A673 (cell line): ENCODE measurements around the gene CAMSAP2. TPM values are rescaled to one million over a fixed set of nuclear protein-coding genes. Genes with fewer than 3 reads are reported as not detected.

Experiments
- BruUV-seq: library from RNA; stranded (reverse); fragments of 400-500 nt; replicated peaks from 2 replicates; lab custom pipeline; 2021; lab: Mats Ljungman, UMichigan
- CTCF ChIA-PET: fragments of 300-600 bp; sonication (Branson Sonifier 250); formaldehyde crosslinking; loops from one replicate; lab custom pipeline; 2022; ENCODE audit warnings: antibody characterized with exemption; lab: Charles Lee
- POLR2A ChIA-PET: fragments of 300-600 bp; sonication (Branson Sonifier 250); formaldehyde crosslinking; loops from one replicate; lab custom pipeline; 2022; ENCODE audit warnings: antibody characterized with exemption; ENCODE audit not compliant: low non-redundant PET; lab: Charles Lee
- DNase-seq: peaks from one replicate; pipeline ENCODE4 v3.0.0-alpha.2; 2015; ENCODE audit warnings: low spot score
- H3K27ac ChIP-seq: fragments of 200-600 bp; sonication (generic); 2 replicates; pipeline ENCODE4 v1.5.1; 2016; ENCODE audit warnings: mixed run types, low read depth, mild to moderate bottlenecking, mixed read lengths, antibody characterized with exemption, low read length; ENCODE audit not compliant: poor library complexity, severe bottlenecking
- H3K27me3 ChIP-seq: fragments of 200-600 bp; sonication (generic); replicated peaks from 2 replicates; pipeline ENCODE4 v1.6.1; 2017; ENCODE audit warnings: mixed run types, low read depth, mild to moderate bottlenecking, mixed read lengths, antibody characterized with exemption, low read length; ENCODE audit not compliant: insufficient read depth, poor library complexity
- H3K36me3 ChIP-seq: fragments of 200-600 bp; sonication (generic); 2 replicates; pipeline ENCODE4 v1.6.1; 2016; ENCODE audit warnings: mixed run types, mild to moderate bottlenecking, mixed read lengths, antibody characterized with exemption, low read length; ENCODE audit not compliant: insufficient read depth, poor library complexity, severe bottlenecking
- H3K4me1 ChIP-seq: fragments of 200-600 bp; sonication (generic); 2 replicates; pipeline ENCODE4 v1.6.1; 2017; ENCODE audit warnings: mixed run types, mild to moderate bottlenecking, mixed read lengths, antibody characterized with exemption, low read length; ENCODE audit not compliant: insufficient read depth, poor library complexity, severe bottlenecking
- H3K4me3 ChIP-seq: fragments of 200-600 bp; sonication (generic); 2 replicates; pipeline ENCODE4 v1.5.1; 2016; ENCODE audit warnings: low read depth, mixed run types, mild to moderate bottlenecking, mixed read lengths, low read length; ENCODE audit not compliant: poor library complexity, severe bottlenecking
- H3K9me3 ChIP-seq: fragments of 200-600 bp; sonication (generic); 2 replicates; pipeline ENCODE4 v1.6.1; 2016; ENCODE audit warnings: mixed run types, low read depth, mild to moderate bottlenecking, mixed read lengths, antibody characterized with exemption, low read length; ENCODE audit not compliant: poor library complexity, severe bottlenecking
- CTCF ChIP-seq: fragments of 300-800, 200-600 bp; sonication (generic); conservative IDR thresholded peaks from 2 replicates; pipeline ENCODE4 v1.5.1; 2017; ENCODE audit warnings: low read depth, mild to moderate bottlenecking, antibody characterized with exemption, low read length, moderate library complexity, mixed read lengths
- EZH2 ChIP-seq: fragments of 200-600 bp; sonication (generic); IDR thresholded peaks from 2 replicates; pipeline ENCODE4 v1.6.1; 2017; ENCODE audit warnings: borderline replicate concordance, low read depth, mild to moderate bottlenecking, mixed read lengths, antibody characterized with exemption, low read length; ENCODE audit not compliant: poor library complexity, severe bottlenecking
- intact Hi-C: fragments of 100-400 bp; cut with micrococcal nuclease; formaldehyde crosslinking; loops from one replicate; pipeline ENCODE4 v1.10.0; 2022; ENCODE audit not compliant: unreplicated experiment
- total RNA-seq: library from RNA; stranded (reverse); gene quantifications from 2 replicates; pipeline ENCODE4 v1.2.3, GENCODE V29; 2021

CAMSAP2 gene
- total RNA-seq, 1 experiment from 2014 or later: 39.4 TPM

- ChIA-PET POLR2A (no interaction called here), CTCF (no interaction called here)
- no TSS peak for BruUV-seq
- no peak overlapping the region for H3K27ac ChIP-seq
- H3K9me3 ChIP-seq: no peaks in the 10 kb centered on the region
- no peak for TF ChIP-seq EZH2
- TF ChIP-seq CTCF: no peak
- no peak overlapping the region for H3K4me3 ChIP-seq
- no peak for DNase-seq
- H3K4me1 ChIP-seq: no peaks in the 10 kb centered on the region
- intact Hi-C loops: no loop called here
- H3K36me3 ChIP-seq: no peaks in the 10 kb centered on the region
- H3K27me3 ChIP-seq: no peaks in the 10 kb centered on the region
Observed at GRCh38 chr1:200899015-200899386, 160.3 kb downstream of the CAMSAP2 start.

- BruUV-seq: no TSS peak
- POLR2A ChIA-PET: no interaction called here
- intact Hi-C loops: no loop called here
- no peaks in the 10 kb centered on the region for H3K4me1 ChIP-seq
- CTCF ChIA-PET: no interaction called here
- no peak overlapping the region for H3K27ac ChIP-seq
- H3K4me3 ChIP-seq: no peak overlapping the region
- no peak for DNase-seq
- no peak for TF ChIP-seq EZH2
- TF ChIP-seq CTCF: no peak
- H3K9me3 ChIP-seq: no peaks in the 10 kb centered on the region
- H3K36me3 ChIP-seq: no peaks in the 10 kb centered on the region
- H3K27me3 ChIP-seq: no peaks in the 10 kb centered on the region
Observed at GRCh38 chr1:200899451-200899915, 160.8 kb downstream of the CAMSAP2 start.

DNA sequence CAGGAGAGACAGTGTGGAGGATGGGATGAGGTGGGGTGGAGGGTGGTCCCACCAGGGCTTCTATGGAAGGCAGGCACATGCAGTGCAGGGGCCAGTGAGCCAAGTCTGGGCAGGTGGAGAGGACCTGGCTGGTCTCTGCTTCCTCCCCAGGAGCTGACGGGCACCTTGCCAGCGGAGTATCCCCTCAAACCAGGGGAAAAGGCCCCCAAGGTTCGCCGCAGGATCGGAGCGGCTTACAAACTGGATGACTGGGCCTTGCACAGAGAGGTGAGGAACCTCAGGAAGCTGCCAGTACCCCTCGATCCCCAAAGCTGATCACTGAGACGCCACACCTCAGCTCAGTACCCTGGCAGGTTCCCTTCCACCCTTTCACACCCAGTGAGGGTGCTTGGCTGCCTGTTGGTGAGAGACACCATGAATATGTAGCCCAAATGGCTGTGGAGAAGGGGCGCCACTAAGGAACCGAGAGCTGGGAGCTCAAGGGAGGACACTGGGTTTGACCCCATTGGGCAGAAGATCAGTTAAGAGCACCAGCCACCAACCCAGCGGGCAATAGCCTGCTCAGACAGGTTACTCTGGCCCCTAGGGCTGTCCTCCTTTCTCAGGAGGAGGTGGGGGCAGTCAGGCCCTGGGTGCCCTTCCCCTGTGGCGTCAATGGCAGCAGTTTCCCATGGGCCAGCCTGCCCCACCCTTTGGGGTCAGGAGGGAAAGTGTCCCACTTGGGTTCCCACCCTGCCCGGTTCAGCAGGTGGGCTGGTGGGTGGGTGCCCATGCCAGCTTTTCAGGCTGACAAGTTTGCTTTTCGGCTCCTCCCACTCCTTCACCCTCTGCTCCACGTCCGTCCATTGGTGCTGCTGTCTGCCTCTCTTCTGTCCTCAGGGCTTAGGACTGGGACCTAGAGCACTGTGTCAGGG lies 161.5 kb downstream of the CAMSAP2 start:
- TF ChIP-seq CTCF (no peak), EZH2 (no peak)
- Histone ChIP-seq H3K27me3 (no peaks in the 10 kb centered on the region), H3K9me3 (no peaks in the 10 kb centered on the region), H3K4me1 (no peaks in the 10 kb centered on the region), H3K27ac (no peak overlapping the region), H3K36me3 (no peaks in the 10 kb centered on the region), H3K4me3 (no peak overlapping the region)
- no TSS peak for BruUV-seq
- DNase-seq: no peak
- ChIA-PET CTCF (no interaction called here), POLR2A (no interaction called here)
- intact Hi-C loops: no loop called here
